Choroid plexus epithelial cell (primary cell): ENCODE results near the gene PITRM1.

Experiments used
- DNase-seq: peaks from one replicate; pipeline ENCODE4 v3.0.0-alpha.2; 2010; ENCODE audit warnings: low read depth
- H3K4me3 ChIP-seq: 2 replicates; pipeline ENCODE4 v1.5.1; 2011; ENCODE audit warnings: low read depth, mild to moderate bottlenecking, control low read depth, low read length, moderate library complexity
- CTCF ChIP-seq: conservative IDR thresholded peaks from 2 replicates; pipeline ENCODE4 v1.5.1; 2011; ENCODE audit warnings: low read depth, mild to moderate bottlenecking, control low read depth, inconsistent platforms, low read length, moderate library complexity

PITRM1 gene

GRCh38 chr10:3140280-3140679 lies 32.3 kb downstream of the PITRM1 start:
- DNase-seq: no peak

GRCh38 chr10:3139216-3139910 lies 33.2 kb downstream of the PITRM1 start:
- H3K4me3 ChIP-seq: no peak overlapping the region
- TF ChIP-seq CTCF: no peak
- DNase-seq: no peak

More at GRCh38 chr10:3140280-3140679, 32.3 kb downstream of the PITRM1 start:
- no peak overlapping the region for H3K4me3 ChIP-seq
- TF ChIP-seq CTCF: no peak

GRCh38 chr10:3137958-3138726 lies 34.4 kb downstream of the PITRM1 start:
- no peak for TF ChIP-seq CTCF
- DNase-seq: no peak
- H3K4me3 ChIP-seq: no peak overlapping the region

- TF ChIP-seq CTCF: no peak
- no peak for DNase-seq
- H3K4me3 ChIP-seq: no peak overlapping the region
These were observed 35.6 kb downstream of the PITRM1 start for GRCh38 chr10:3136763-3137611.

- no peak overlapping the region for H3K4me3 ChIP-seq
- DNase-seq: no peak
These were observed 36.2 kb downstream of the PITRM1 start for GRCh38 chr10:3136336-3136735.

GRCh38 chr10:3135006-3135405 lies 37.6 kb downstream of the PITRM1 start:
- no peak for DNase-seq
- H3K4me3 ChIP-seq: no peak overlapping the region
- no peak for TF ChIP-seq CTCF

More at GRCh38 chr10:3136336-3136735, 36.2 kb downstream of the PITRM1 start:
- no peak for TF ChIP-seq CTCF
